Smooth muscle cell (in vitro differentiated cells): ENCODE results near the gene IRF7. TPM values are rescaled to one million over a fixed set of nuclear protein-coding genes. Genes with fewer than 3 reads are reported as not detected.

Source experiments
- DNase-seq: peaks from one replicate; lab custom pipeline; 2025; ENCODE audit not compliant: unreplicated experiment; lab: John Stamatoyannopoulos, UW
- H2AFZ ChIP-seq: fragments of 200-600 bp; sonication (generic); 2 replicates; pipeline ENCODE4 v1.6.0; 2016; ENCODE audit warnings: antibody characterized with exemption, low read depth, mild to moderate bottlenecking
- H3F3A ChIP-seq: fragments of 200-600 bp; sonication (generic); 2 replicates; pipeline ENCODE4 v1.6.0; 2017; ENCODE audit warnings: antibody characterized with exemption, low read depth
- H3K27ac ChIP-seq: fragments of 200-600 bp; sonication (generic); 2 replicates; pipeline ENCODE4 v1.5.1; 2016; ENCODE audit warnings: low read depth, mild to moderate bottlenecking
- H3K27me3 ChIP-seq: fragments of 200-600 bp; sonication (generic); 2 replicates; pipeline ENCODE4 v1.6.1; 2016; ENCODE audit warnings: low read depth, mild to moderate bottlenecking
- H3K36me3 ChIP-seq: fragments of 200-600 bp; sonication (generic); 2 replicates; pipeline ENCODE4 v1.5.1; 2016; ENCODE audit warnings: low read depth
- H3K4me1 ChIP-seq: fragments of 200-600 bp; sonication (generic); 2 replicates; pipeline ENCODE4 v1.5.1; 2016; ENCODE audit warnings: low read depth
- H3K4me2 ChIP-seq: fragments of 200-600 bp; sonication (generic); 2 replicates; pipeline ENCODE4 v1.6.0; 2016; ENCODE audit warnings: mild to moderate bottlenecking
- H3K4me3 ChIP-seq: fragments of 200-600 bp; sonication (generic); 2 replicates; pipeline ENCODE4 v1.5.1; 2016; ENCODE audit warnings: mild to moderate bottlenecking
- H3K79me2 ChIP-seq: fragments of 200-600 bp; sonication (generic); 2 replicates; pipeline ENCODE4 v1.6.0; 2016; ENCODE audit warnings: low read depth, mild to moderate bottlenecking
- H3K9ac ChIP-seq: fragments of 200-600 bp; sonication (generic); 2 replicates; pipeline ENCODE4 v1.6.0; 2016; ENCODE audit warnings: low read depth
- H3K9me3 ChIP-seq: fragments of 200-600 bp; sonication (generic); replicated peaks from 2 replicates; pipeline ENCODE4 v1.5.1; 2016; ENCODE audit warnings: low read depth
- H4K20me1 ChIP-seq: fragments of 200-600 bp; sonication (generic); 2 replicates; pipeline ENCODE4 v1.6.0; 2016; ENCODE audit warnings: low read depth
- CTCF ChIP-seq: fragments of 200-600 bp; sonication (generic); IDR thresholded peaks from 2 replicates; pipeline ENCODE4 v1.5.1; 2017; ENCODE audit warnings: borderline replicate concordance, mild to moderate bottlenecking, antibody characterized with exemption; ENCODE audit not compliant: insufficient read depth, poor library complexity, severe bottlenecking
- WGBS: methylation state at CpG from one replicate; pipeline ENCODE4 v1.1.7; 2016; ENCODE audit warnings: low lambda C conversion rate; 5-methylcytosine and 5-hydroxymethylcytosine counted together
- polyA plus RNA-seq: library from polyadenylated mRNA; unstranded; fragments of >200 nt; fragmentation: Nextera tagmentation; extraction: Ambion mirVana; gene quantifications from 2 replicates; pipeline ENCODE4 v1.2.1, GENCODE V29; 2016
- total RNA-seq: library from RNA; depleted of rRNA; stranded (reverse); fragments of >200 nt; gene quantifications from 2 replicates; pipeline ENCODE4 v1.2.3, GENCODE V29; 2014

The IRF7 gene
- total and polyA plus RNA-seq, 2 experiments from 2014 or later: 7.1 to 14.3 TPM

GRCh38 chr11:568306-569157, 47.2 kb downstream of the IRF7 start:
- H4K20me1 ChIP-seq: peaks cover 35% of the 10 kb centered on the region
- peak; percentile 78 for DNase-seq
- peaks cover 18% of the 10 kb centered on the region for H3K4me1 ChIP-seq
- under 1% methylated on average over 48 of the region's 123 CpGs for WGBS
- peak overlapping the region; percentile 99 for H3K4me2 ChIP-seq
- no peaks in the 10 kb centered on the region for H3K9me3 ChIP-seq
- H3F3A ChIP-seq: peaks cover 13% of the 10 kb centered on the region
- no peaks in the 10 kb centered on the region for H3K36me3 ChIP-seq
- H3K27ac ChIP-seq: peak overlapping the region; percentile 47
- no peaks in the 10 kb centered on the region for H3K27me3 ChIP-seq
- peak overlapping the region; percentile 74 for H3K9ac ChIP-seq
- peaks cover 16% of the 10 kb centered on the region for H3K79me2 ChIP-seq
- peak overlapping the region; percentile 93 for H3K4me3 ChIP-seq
- no peak for TF ChIP-seq CTCF
- no peak overlapping the region for H2AFZ ChIP-seq

GRCh38 chr11:567629-568292, 48.0 kb downstream of the IRF7 start:
- peaks cover 13% of the 10 kb centered on the region for H3F3A ChIP-seq
- H3K4me1 ChIP-seq: peaks cover 18% of the 10 kb centered on the region
- no peaks in the 10 kb centered on the region for H3K36me3 ChIP-seq
- 30% methylated on average over 22 of the region's 41 CpGs for WGBS
- H3K9me3 ChIP-seq: no peaks in the 10 kb centered on the region
- no peaks in the 10 kb centered on the region for H3K27me3 ChIP-seq
- H2AFZ ChIP-seq: no peak overlapping the region
- peak overlapping the region; percentile 93 for H3K4me3 ChIP-seq
- H3K79me2 ChIP-seq: peaks cover 16% of the 10 kb centered on the region
- no peak overlapping the region for H3K27ac ChIP-seq
- DNase-seq: no peak
- no peak for TF ChIP-seq CTCF
- peak overlapping the region; percentile 74 for H3K9ac ChIP-seq
- H3K4me2 ChIP-seq: peak overlapping the region; percentile 99
- peaks cover 43% of the 10 kb centered on the region for H4K20me1 ChIP-seq

- peak overlapping the region; percentile 99 for H3K4me2 ChIP-seq
- H3K27ac ChIP-seq: no peak overlapping the region
- H3K9ac ChIP-seq: peak overlapping the region; percentile 74
- no peak for DNase-seq
- H3K79me2 ChIP-seq: peaks cover 16% of the 10 kb centered on the region
- H2AFZ ChIP-seq: no peak overlapping the region
- WGBS: 90% methylated on average over 18 of the region's 18 CpGs
- H3K4me1 ChIP-seq: peaks cover 18% of the 10 kb centered on the region
- peaks cover 49% of the 10 kb centered on the region for H4K20me1 ChIP-seq
- peaks cover 13% of the 10 kb centered on the region for H3F3A ChIP-seq
- H3K27me3 ChIP-seq: no peaks in the 10 kb centered on the region
- peak overlapping the region; percentile 93 for H3K4me3 ChIP-seq
- TF ChIP-seq CTCF: no peak
- no peaks in the 10 kb centered on the region for H3K36me3 ChIP-seq
- H3K9me3 ChIP-seq: no peaks in the 10 kb centered on the region
Measured at GRCh38 chr11:567011-567628, 48.6 kb downstream of the IRF7 start.
